ENCODE results near the gene SLC30A10. TPM values are rescaled to one million over a fixed set of nuclear protein-coding genes. Genes with fewer than 3 reads are reported as not detected.

SLC30A10 gene
- total and polyA plus RNA-seq, 10 of the 15 experiments (the other 5 are each of a cell fraction or from before 2014, with no cell fraction given) = not detected

GRCh38 chr1:219876798-219877209 lies 51.6 kb downstream of the SLC30A10 start:
- Histone ChIP-seq H3K4me2 (ENCODE audit: control insufficient read depth, insufficient read depth) (no peak overlapping the region), H3K4me1 (ENCODE audit: control insufficient read depth, insufficient read depth, low read length) (no peaks in the 10 kb centered on the region), H3K27me3 (replicated peaks in 1 of 2; ENCODE audit: control insufficient read depth in 2 of 2, insufficient read depth in 2 of 2, low read length in 1 of 2) (no peaks in the 10 kb centered on the region), H3K79me2 (ENCODE audit: control insufficient read depth, insufficient read depth, low read length) (no peaks in the 10 kb centered on the region), H3K9me3 (replicated peaks; ENCODE audit: control insufficient read depth, insufficient read depth, low read length) (no peaks in the 10 kb centered on the region), H2AFZ (ENCODE audit: control insufficient read depth, low read depth, low read length) (no peak overlapping the region), H4K20me1 (ENCODE audit: control insufficient read depth, insufficient read depth) (no peaks in the 10 kb centered on the region), H3K9ac (ENCODE audit: control insufficient read depth, insufficient read depth, low read length) (no peak overlapping the region), H3K27ac (ENCODE audit: control insufficient read depth, insufficient read depth) (no peak overlapping the region), H3K4me3 (no peak overlapping the region), H3K36me3 (ENCODE audit: control insufficient read depth in 2 of 2, insufficient read depth in 2 of 2, low read length in 1 of 2) (no peaks in the 10 kb centered on the region)
- in situ Hi-C loops (cut with MboI) = no loop called here
- POLR2A ChIA-PET = no interaction called here
- SMC1A ChIA-PET (ENCODE audit: uncharacterized antibody, unreplicated experiment) = interaction anchor here (0.6 kb wide), 1 partner anchor 55 kb away, joined by 3 read pairs; no protein-coding TSS in a partner anchor
- CTCF ChIA-PET = no interaction called here
- no TSS peak for BruUV-seq (replicated peaks)
- intact Hi-C loops (cut with micrococcal nuclease; ENCODE audit: unreplicated experiment) = no loop called here
- 17% methylated on average over 5 of the region's 5 CpGs for whole genome bisulfite sequencing (ENCODE audit: insufficient coverage, insufficient replicate concordance, low lambda C conversion rate, missing lambda C conversion rate)
- TF ChIP-seq CTCF (IDR thresholded peaks at IDR 0.05 in 2 of 3, conservative IDR thresholded peaks at IDR 0.05 in 1 of 3; ENCODE audit: control insufficient read depth in 2 of 3, extremely low read depth in 1 of 3, insufficient read depth in 1 of 3, low read depth in 3 of 3, low read length in 3 of 3) = peak in 2 of 3 experiments; percentile 22 to 32; a peak in 3 of 6 replicates
- no peak for TF ChIP-seq SKIL (IDR thresholded peaks at IDR 0.05; ENCODE audit: low read depth, poor library complexity, severe bottlenecking)
- TF ChIP-seq NFIC (IDR thresholded peaks at IDR 0.05; ENCODE audit: low read depth, low read length) = no peak
- TF ChIP-seq EGR1 (IDR thresholded peaks at IDR 0.05; ENCODE audit: borderline replicate concordance in 1 of 2, low read depth in 2 of 2, low read length in 2 of 2) = no peak
- no peak for TF ChIP-seq PAX8 (IDR thresholded peaks at IDR 0.05)
- TF ChIP-seq RAD21 (IDR thresholded peaks at IDR 0.05; ENCODE audit: insufficient read depth, low read depth, low read length) = peak; percentile 47
- no peak for TF ChIP-seq NBN (IDR thresholded peaks at IDR 0.05)
- FAIRE-seq = no peak
- no peak for DNase-seq (ENCODE audit: low read depth, low spot score)
- ATAC-seq = no peak
- RAD21 ChIA-PET (ENCODE audit: unreplicated experiment) = no interaction called here
